ENCODE data around the gene HYAL1.

- no peak for TF ChIP-seq CTCF (IDR thresholded peaks at IDR 0.05)
- TF ChIP-seq POLR2A (IDR thresholded peaks at IDR 0.05) = no peak
- TF ChIP-seq POLR2AphosphoS5 (IDR thresholded peaks at IDR 0.05) = no peak
Observed at GRCh38 chr3:50330330-50330729, 27.0 kb upstream of the HYAL1 start.

All from prostate gland (tissue), 2 donors.